GM19238 (cell line): ENCODE data around the gene SIX4.
"Not testable (repeated sequence)": the region's sequence is repeated elsewhere in the genome, so short reads cannot be mapped to it uniquely, and the experiment has no call there.

Source experiments
- DNase-seq: peaks from one replicate; pipeline ENCODE4 v3.0.0; 2011; ENCODE audit warnings: low spot score; ENCODE audit not compliant: insufficient read length

Gene SIX4

GRCh38 chr14:60723907-60724618, at the start of gene SIX4:
Gene SIX4, minus strand, starts transcription at chr14:60724351. Its CDS starts 277 bp downstream, at chr14:60724074.
- no peak for DNase-seq

GRCh38 chr14:60773558-60773957, 49.4 kb upstream of the SIX4 start:
- DNase-seq = no peak

- DNase-seq = no peak
Observed at GRCh38 chr14:60771117-60771516, 47.0 kb upstream of the SIX4 start.

DNA sequence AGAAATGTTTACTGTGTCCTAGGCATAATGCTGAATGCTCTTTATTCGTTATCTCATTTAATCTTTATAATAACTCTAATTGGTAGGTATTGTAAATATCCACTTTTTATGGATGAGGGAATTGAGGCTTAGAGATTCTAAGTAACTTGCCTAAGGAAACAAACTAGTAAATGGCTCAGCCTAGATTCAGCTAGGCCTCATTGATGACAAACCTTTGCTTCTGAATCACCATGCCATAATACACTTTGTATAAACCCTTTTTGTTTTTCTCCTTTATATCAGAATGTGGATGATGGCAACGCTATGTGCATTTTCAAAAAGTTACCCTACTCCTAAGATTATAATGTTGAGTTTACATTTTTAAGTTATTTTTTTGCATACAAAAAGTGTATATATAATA, 44.5 kb upstream of the SIX4 start:
- DNase-seq = no peak

GRCh38 chr14:60760644-60761364, 36.7 kb upstream of the SIX4 start:
- DNase-seq = no peak

DNA sequence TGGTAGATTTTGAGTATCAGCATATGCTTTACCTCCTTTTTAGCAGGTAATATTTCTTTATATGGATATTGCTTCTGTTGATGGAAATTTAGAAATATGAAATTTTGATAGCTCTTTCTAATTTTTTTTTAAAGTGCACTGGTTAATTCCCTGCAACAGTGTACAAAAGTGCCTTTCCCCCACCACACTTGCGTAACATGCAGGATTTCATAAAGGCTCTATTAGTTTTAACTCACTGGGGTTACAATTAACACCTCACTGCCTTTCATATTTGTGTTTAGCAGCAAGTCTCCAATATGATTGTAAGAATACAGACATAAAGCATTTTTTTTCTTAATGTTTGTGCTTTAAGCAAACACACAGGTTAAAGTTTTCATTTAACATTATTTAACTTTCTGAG, 36.1 kb upstream of the SIX4 start:
- no peak for DNase-seq

DNA sequence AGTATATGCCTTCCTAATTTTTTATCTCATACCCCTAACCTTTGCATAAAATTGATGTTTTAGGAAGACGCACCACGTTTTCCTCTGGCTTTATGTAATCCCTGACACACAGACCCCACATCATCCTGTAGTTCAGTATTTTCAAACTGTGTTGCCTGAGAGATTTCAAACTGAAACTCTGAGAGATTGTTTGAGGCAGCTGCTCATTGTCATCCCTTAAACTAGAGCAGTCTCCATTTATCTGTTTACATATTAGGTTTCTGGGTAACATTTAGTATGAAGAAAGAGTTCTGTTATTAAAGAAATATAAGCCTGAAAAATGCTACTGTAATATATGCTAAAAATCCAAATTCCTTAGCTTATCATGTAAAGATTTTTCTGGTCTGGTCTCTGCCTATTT, 34.7 kb upstream of the SIX4 start:
- no peak for DNase-seq

DNA sequence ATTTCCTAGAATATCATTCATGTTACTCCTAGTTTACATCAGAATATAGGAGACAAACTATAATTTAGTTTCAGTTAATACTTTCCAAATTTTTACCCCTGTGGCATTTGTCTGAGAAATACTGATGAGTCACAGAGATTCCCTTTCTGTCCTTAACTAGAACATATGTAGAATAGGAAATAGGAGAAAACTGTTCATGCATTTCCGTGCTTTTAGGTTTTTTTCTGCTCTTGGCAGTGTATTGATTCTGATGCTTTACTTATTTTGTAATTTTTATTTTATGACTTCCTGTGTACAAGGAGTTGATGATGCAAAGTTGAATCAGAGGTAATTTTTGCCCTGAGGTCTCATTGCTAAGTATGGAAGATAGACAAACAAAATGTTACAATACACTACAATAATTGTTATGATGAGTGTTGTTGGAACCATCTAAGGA, 33.4 kb upstream of the SIX4 start:
- no peak for DNase-seq

GRCh38 chr14:60756847-60757246, 32.7 kb upstream of the SIX4 start:
- DNase-seq = no peak

- peak; percentile 43 for DNase-seq
Observed at GRCh38 chr14:60753264-60754119, 29.3 kb upstream of the SIX4 start.

- DNase-seq = no peak
Observed at GRCh38 chr14:60744566-60744965, 20.4 kb upstream of the SIX4 start.

- DNase-seq = no peak
Observed at GRCh38 chr14:60738843-60739508, 14.8 kb upstream of the SIX4 start.

DNA sequence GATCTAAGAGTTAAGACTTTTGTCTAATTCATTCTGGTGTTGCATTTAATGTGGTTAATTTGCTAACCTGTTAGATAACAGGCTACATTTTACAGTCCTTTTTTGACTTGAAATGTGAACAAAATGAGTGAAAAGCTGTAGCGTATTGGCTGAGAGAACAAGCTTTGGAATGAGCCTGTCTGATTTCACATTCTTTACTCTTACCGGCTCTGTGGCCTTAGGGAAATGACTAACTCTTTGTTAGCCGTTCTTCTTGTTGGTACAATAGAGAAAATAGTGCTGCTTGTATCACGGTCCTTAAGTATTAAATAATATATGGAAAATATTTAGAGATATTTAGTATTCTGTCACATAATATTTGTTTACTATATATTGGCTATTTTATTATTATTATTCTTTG, 12.3 kb upstream of the SIX4 start:
- no peak for DNase-seq

- DNase-seq = no peak
Observed at GRCh38 chr14:60735416-60735815, 11.3 kb upstream of the SIX4 start.

DNA sequence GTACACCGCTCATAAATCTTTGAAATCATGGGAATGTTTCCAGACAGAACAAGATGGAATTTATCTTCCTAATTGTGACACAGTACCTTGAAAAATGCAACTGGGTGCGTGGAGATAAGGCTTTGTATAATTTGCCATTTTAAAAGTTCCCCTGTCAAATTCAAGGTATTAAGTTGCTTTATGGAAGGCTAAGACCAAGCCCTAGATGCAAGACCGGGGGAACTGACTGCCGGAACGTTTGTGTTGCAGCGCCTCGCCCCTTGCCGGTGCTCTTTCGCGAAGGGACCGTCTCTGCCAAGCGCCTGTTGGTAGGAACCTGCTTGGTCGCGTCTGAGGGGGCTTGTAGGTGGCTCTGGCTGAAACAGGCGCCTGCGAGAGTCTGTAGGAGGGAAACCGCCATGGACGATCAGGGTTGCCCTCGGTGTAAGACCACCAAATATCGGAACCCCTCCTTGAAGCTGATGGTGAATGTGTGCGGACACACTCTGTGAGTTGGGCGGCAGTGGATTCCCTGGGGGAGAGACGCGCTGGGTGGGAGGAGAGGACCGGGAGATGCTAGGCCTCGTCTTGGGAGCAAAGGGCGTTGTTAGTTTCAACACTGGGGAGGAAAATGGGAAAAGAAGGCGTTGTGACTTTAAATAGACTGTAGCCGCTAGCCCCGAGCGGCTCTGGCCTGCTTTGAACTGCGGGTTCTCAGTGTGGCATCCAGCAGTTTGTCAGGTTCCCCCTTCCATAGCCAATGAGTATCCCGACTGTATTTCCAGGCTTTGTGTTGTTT, 10.5 kb upstream of the SIX4 start, which contains the start of gene MNAT1:
MNAT1 (plus strand) TSS at position 297 of the 778 bp plus-strand sequence; CDS start at position 399, 102 bp downstream.
- peak; percentile 49 for DNase-seq

DNA sequence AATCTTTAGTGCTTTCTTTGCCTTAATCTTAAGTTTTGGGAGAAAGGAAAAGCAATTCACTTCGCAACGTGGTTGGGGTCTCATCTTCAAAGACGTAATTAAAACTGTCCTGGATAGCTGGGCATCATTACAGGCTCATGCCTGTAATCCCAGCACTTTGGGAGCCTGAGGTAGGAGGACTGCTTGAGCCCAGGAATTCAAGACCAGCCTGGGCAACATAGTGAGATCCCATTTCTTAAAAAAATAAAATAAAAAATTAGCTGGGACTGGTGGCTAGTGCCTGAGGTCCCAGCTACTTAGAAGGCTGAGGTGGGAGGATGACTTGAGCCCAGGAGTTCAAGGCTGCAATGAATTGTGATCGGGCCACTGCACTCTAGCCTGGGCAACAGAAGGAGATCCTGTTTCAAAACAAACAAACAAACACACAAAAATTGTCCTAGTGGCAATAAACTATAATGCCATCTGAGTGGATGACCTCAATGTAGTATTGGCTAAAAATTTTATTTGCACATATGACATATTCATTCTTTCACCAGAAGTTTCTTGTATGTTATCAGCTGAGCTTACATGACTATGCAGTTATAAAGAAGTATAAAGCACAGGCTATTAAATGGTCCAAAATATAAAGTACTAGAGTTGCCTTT, 8.8 kb upstream of the SIX4 start:
- DNase-seq = no peak

DNA sequence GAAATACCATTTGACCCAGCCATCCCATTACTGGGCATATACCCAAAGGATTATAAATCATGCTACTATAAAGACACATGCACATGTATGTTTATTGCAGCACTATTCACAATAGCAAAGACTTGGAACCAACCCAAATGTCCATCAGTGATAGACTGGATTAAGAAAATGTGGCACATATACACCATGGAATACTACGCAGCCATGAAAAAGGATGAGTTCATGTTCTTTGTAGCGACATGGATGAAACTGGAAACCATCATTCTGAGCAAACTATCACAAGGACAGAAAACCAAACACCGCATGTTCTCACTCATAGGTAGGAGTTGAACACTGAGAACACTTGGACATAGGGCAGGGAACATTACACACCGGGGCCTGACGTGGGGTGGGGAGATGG, 7.1 kb upstream of the SIX4 start:
- DNase-seq = not testable (repeated sequence)

- no peak for DNase-seq
Observed at GRCh38 chr14:60723116-60723906, 840 bp downstream of the SIX4 start.
